Gastroesophageal sphincter (tissue), 3 donors: ENCODE measurements around the gene WDR5B.

Experiments
- EP300 ChIP-seq: sonication (generic); formaldehyde crosslinking; IDR thresholded peaks from one replicate; pipeline ENCODE4 v1.6.1; 2017; ENCODE audit warnings: antibody characterized with exemption, mild to moderate bottlenecking
- POLR2AphosphoS5 ChIP-seq: sonication (generic); formaldehyde crosslinking; IDR thresholded peaks from one replicate; pipeline ENCODE4 v1.6.1; 2017; ENCODE audit warnings: antibody characterized with exemption
- TF ChIP-seq, protein P1 (sequence below), 4 experiments: fragments of 200-600 bp in 2 of 4; fragments of 450-650 bp in 2 of 4; sonication (generic) in 1 of 4; IDR thresholded peaks; one replicate each; pipeline ENCODE4 v1.5.1; 2017 to 2019; ENCODE audit warnings: antibody characterized with exemption in 4 of 4, mild to moderate bottlenecking in 2 of 4, moderate library complexity in 2 of 4

DNA sequence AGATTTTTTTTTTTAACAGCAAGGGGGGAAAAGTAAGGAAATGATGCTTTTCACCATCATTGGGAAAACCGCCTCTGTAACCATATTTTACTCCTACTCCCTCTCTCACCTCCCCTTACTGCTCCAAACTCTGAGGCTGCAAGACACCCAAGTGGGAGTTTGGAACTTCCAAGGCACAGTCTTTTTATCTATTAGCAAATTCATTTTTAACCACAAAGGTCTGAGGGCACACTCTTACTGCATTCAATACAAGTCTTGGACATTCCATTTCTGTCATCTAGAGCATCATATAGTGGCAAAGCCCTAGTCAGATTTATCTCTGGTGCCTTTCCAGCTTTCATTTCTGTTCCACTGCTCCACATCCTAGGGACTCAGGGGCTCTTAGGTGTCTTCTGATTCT lies 18.7 kb downstream of the WDR5B start:
- TF ChIP-seq EP300: no peak
- no peak for TF ChIP-seq POLR2AphosphoS5
- TF ChIP-seq, protein P1, sequence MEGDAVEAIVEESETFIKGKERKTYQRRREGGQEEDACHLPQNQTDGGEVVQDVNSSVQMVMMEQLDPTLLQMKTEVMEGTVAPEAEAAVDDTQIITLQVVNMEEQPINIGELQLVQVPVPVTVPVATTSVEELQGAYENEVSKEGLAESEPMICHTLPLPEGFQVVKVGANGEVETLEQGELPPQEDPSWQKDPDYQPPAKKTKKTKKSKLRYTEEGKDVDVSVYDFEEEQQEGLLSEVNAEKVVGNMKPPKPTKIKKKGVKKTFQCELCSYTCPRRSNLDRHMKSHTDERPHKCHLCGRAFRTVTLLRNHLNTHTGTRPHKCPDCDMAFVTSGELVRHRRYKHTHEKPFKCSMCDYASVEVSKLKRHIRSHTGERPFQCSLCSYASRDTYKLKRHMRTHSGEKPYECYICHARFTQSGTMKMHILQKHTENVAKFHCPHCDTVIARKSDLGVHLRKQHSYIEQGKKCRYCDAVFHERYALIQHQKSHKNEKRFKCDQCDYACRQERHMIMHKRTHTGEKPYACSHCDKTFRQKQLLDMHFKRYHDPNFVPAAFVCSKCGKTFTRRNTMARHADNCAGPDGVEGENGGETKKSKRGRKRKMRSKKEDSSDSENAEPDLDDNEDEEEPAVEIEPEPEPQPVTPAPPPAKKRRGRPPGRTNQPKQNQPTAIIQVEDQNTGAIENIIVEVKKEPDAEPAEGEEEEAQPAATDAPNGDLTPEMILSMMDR (IDR thresholded peaks at IDR 0.05): no peak
